PC-9 (cell line): Measurements from ENCODE around the gene CADPS2. TPM values are rescaled to one million over a fixed set of nuclear protein-coding genes. Genes with fewer than 3 reads are reported as not detected.

ENCODE experiments used
- BruUV-seq: library from RNA; stranded (reverse); fragments of 400-500 nt; replicated peaks from 2 replicates; lab custom pipeline; 2021; lab: Mats Ljungman, UMichigan
- CTCF ChIA-PET: fragments of 300-600 bp; sonication (Branson Sonifier 250); formaldehyde crosslinking; loops from one replicate; lab custom pipeline; 2022; ENCODE audit warnings: antibody characterized with exemption; lab: Charles Lee
- POLR2A ChIA-PET: fragments of 300-600 bp; sonication (Branson Sonifier 250); formaldehyde crosslinking; loops from one replicate; lab custom pipeline; 2022; ENCODE audit warnings: antibody characterized with exemption; ENCODE audit not compliant: unreplicated experiment; lab: Charles Lee
- DNase-seq, 2 experiments: peaks; one replicate each; pipeline versions ENCODE4 v3.0.0 to v3.0.0-alpha.2; 2015 to 2022; ENCODE audit warnings: mixed read lengths in 1 of 2
- H2AFZ ChIP-seq: fragments of 200-600 bp; sonication (generic); 2 replicates; pipeline ENCODE4 v1.8.1; 2017; ENCODE audit warnings: antibody characterized with exemption
- H3F3A ChIP-seq: fragments of 200-600 bp; sonication (generic); 2 replicates; pipeline ENCODE4 v1.8.1; 2017; ENCODE audit warnings: antibody characterized with exemption, mild to moderate bottlenecking, low read depth; ENCODE audit not compliant: insufficient read depth
- H3K27ac ChIP-seq: fragments of 200-600 bp; sonication (generic); 2 replicates; pipeline ENCODE4 v1.6.1; 2016; ENCODE audit warnings: mixed run types
- H3K27me3 ChIP-seq: fragments of 200-600 bp; sonication (generic); 2 replicates; pipeline ENCODE4 v1.6.1; 2016; ENCODE audit warnings: low read depth, mixed run types; ENCODE audit not compliant: insufficient read depth
- H3K36me3 ChIP-seq: fragments of 200-600 bp; sonication (generic); 2 replicates; pipeline ENCODE4 v1.6.1; 2016; ENCODE audit warnings: low read depth, mixed run types
- H3K4me1 ChIP-seq: fragments of 200-600 bp; sonication (generic); replicated peaks from 2 replicates; pipeline ENCODE4 v1.6.1; 2016; ENCODE audit warnings: mixed run types; ENCODE audit not compliant: insufficient read depth
- H3K4me2 ChIP-seq: fragments of 200-600 bp; sonication (generic); 2 replicates; pipeline ENCODE4 v1.6.1; 2017; ENCODE audit warnings: mixed run types
- H3K4me3 ChIP-seq: fragments of 200-600 bp; sonication (generic); 2 replicates; pipeline ENCODE4 v1.6.1; 2016; ENCODE audit warnings: mixed run types
- H3K79me2 ChIP-seq: fragments of 200-600 bp; sonication (generic); 2 replicates; pipeline ENCODE4 v1.6.1; 2017; ENCODE audit warnings: low read depth, mixed run types
- H3K9me2 ChIP-seq: fragments of 200-600 bp; sonication (generic); 2 replicates; pipeline ENCODE4 v1.8.1; 2017; ENCODE audit warnings: mild to moderate bottlenecking; ENCODE audit not compliant: insufficient read depth
- H3K9me3 ChIP-seq: fragments of 200-600 bp; sonication (generic); 2 replicates; pipeline ENCODE4 v1.8.1; 2016; ENCODE audit warnings: low read depth; ENCODE audit not compliant: insufficient read depth
- H4K20me1 ChIP-seq: fragments of 200-600 bp; sonication (generic); 2 replicates; pipeline ENCODE4 v1.8.1; 2017; ENCODE audit not compliant: insufficient read depth
- CTCF ChIP-seq: fragments of 200-600 bp; sonication (generic); conservative IDR thresholded peaks from 2 replicates; pipeline ENCODE4 v1.6.1; 2017; ENCODE audit warnings: mixed run types, antibody characterized with exemption, mild to moderate bottlenecking, moderate library complexity
- EZH2 ChIP-seq: fragments of 200-600 bp; sonication (generic); IDR thresholded peaks from 2 replicates; pipeline ENCODE4 v1.8.0; 2017; ENCODE audit warnings: antibody characterized with exemption, low read depth
- intact Hi-C: fragments of 100-400 bp; cut with micrococcal nuclease; formaldehyde crosslinking; loops from one replicate; pipeline ENCODE4 v1.10.0; 2022; ENCODE audit not compliant: unreplicated experiment
- total RNA-seq: library from RNA; stranded (reverse); gene quantifications from 2 replicates; pipeline ENCODE4 v1.2.3, GENCODE V29; 2021

CADPS2 gene
- total RNA-seq, 1 experiment from 2014 or later, result 11.9 TPM

DNA sequence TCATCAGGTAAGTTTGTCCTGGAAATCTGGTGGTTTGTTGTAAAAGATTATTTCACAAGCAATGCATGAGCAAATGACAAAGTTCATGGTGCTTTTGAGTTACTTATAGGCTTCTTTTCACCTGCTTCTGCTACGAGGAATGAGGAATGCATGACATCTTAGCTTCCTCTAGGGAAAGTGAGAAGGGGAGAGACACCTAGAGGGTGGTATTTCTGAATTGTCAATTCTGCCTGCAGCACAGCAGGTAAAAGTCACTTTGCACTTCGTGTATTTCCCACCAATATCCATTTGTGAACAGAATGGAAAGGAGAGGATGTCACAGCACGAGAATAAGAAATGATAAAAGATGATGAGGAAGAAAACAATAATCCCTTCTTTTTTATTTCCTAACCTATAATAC, 428.3 kb downstream of the CADPS2 start:
- POLR2A ChIA-PET, result interaction anchor here (0.7 kb wide), 1 partner anchor 316 kb away, joined by 11 read pairs; no protein-coding TSS in a partner anchor

DNA sequence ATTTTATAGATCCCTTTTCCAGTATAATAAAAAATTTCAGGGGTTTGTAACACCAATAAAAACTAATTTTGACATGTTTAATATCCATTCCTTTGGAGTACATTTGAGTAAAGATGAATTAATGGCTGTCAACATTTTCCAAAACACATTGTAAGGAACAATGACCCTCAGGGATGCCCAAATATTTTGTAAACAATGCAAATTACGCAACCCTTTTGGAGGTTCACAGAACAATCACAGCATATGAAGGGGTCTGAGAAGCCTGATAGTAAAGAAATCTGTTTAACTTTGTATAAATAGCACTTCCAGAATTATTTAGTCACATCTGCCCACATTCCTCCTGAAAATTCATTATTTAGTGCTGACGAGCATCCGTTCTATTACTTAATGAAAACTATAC, 428.9 kb downstream of the CADPS2 start:
- Histone ChIP-seq H3K79me2 (no peaks in the 10 kb centered on the region), H3K9me3 (no peaks in the 10 kb centered on the region), H3F3A (no peaks in the 10 kb centered on the region), H3K4me2 (no peak overlapping the region), H3K27me3 (no peaks in the 10 kb centered on the region), H3K9me2 (no peaks in the 10 kb centered on the region), H3K36me3 (no peaks in the 10 kb centered on the region), H4K20me1 (no peaks in the 10 kb centered on the region), H3K4me3 (no peak overlapping the region), H2AFZ (no peak overlapping the region), H3K4me1 (no peaks in the 10 kb centered on the region), H3K27ac (no peak overlapping the region)
- TF ChIP-seq CTCF (no peak), EZH2 (no peak)
- BruUV-seq, result no TSS peak
- CTCF ChIA-PET, result no interaction called here
- intact Hi-C loops, result no loop called here
- POLR2A ChIA-PET, result no interaction called here
- DNase-seq, result no peak

More for the DNA sequence above, 428.3 kb downstream of the CADPS2 start:
- Histone ChIP-seq H3K79me2 (no peaks in the 10 kb centered on the region), H3K27me3 (no peaks in the 10 kb centered on the region), H3K4me2 (no peak overlapping the region), H3K4me3 (no peak overlapping the region), H3F3A (no peaks in the 10 kb centered on the region), H3K27ac (no peak overlapping the region), H3K9me2 (no peaks in the 10 kb centered on the region), H3K9me3 (no peaks in the 10 kb centered on the region), H3K36me3 (no peaks in the 10 kb centered on the region), H4K20me1 (no peaks in the 10 kb centered on the region), H2AFZ (no peak overlapping the region), H3K4me1 (no peaks in the 10 kb centered on the region)
- CTCF ChIA-PET, result no interaction called here
- intact Hi-C loops, result no loop called here
- BruUV-seq, result no TSS peak
- no peak for DNase-seq
- no peak for TF ChIP-seq EZH2
- TF ChIP-seq CTCF, result no peak

GRCh38 chr7:122454776-122455507, 431.3 kb downstream of the CADPS2 start:
- H3K27me3 ChIP-seq, result no peaks in the 10 kb centered on the region
- intact Hi-C loops, result no loop called here
- H3K9me3 ChIP-seq, result no peaks in the 10 kb centered on the region
- ChIA-PET CTCF (no interaction called here), POLR2A (no interaction called here)
- no peaks in the 10 kb centered on the region for H3K9me2 ChIP-seq
- H3F3A ChIP-seq, result no peaks in the 10 kb centered on the region
- H3K4me2 ChIP-seq, result no peak overlapping the region
- H3K27ac ChIP-seq, result no peak overlapping the region
- no TSS peak for BruUV-seq
- no peaks in the 10 kb centered on the region for H4K20me1 ChIP-seq
- DNase-seq, result no peak
- 0 out of 2 replicates have a peak overlapping the region, but pooled peaks have one; percentile 48 for H2AFZ ChIP-seq
- no peaks in the 10 kb centered on the region for H3K36me3 ChIP-seq
- H3K4me1 ChIP-seq, result no peaks in the 10 kb centered on the region
- H3K79me2 ChIP-seq, result no peaks in the 10 kb centered on the region
- no peak overlapping the region for H3K4me3 ChIP-seq
- TF ChIP-seq CTCF, result no peak
- TF ChIP-seq EZH2, result no peak
